Measurements from ENCODE around the gene FBL.
"Not testable (repeated sequence)": the region's sequence is repeated elsewhere in the genome, so short reads cannot be mapped to it uniquely, and the experiment has no call there.

DNA sequence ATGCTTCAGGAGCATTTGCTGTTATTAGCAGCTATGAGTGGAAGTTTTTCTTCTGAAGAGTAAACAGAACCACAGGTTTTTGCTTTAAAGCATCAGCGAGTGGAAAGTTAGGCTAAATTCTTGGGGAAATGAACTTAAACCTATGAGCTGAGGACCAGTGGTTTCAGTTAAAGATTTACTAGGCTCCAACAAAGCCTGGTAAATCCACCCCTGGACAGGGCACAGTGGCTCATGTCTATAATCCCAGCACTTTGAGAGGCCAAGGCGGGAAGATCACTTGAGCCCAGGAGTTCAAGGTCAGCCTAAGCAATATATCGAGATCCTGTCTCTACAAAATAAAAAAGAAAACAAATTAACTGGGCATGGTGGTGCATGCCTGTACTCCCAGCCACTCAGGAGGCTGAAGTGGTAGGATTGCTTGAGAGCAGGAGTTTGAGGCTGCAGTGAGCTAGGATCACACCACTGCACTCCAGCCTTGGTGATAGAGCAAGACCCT is 41.3 kb upstream of the FBL start:
- not testable (repeated sequence) for TF ChIP-seq EZH2 (IDR thresholded peaks at IDR 0.05); FOXP2 (optimal IDR thresholded peaks at IDR 0.05; ENCODE audit: control extremely low read depth, extremely low read length, insufficient read depth)
